GM18526 (cell line): Measurements from ENCODE around the gene ABTB2.

Experiments
- POLR2A ChIP-seq: IDR thresholded peaks from 3 replicates; pipeline ENCODE4 v1.6.1; 2011; ENCODE audit not compliant: insufficient read length; ENCODE audit errors: extremely low read depth

ABTB2 gene

GRCh38 chr11:34351687-34352469 lies 5.9 kb downstream of the ABTB2 start:
- no peak for TF ChIP-seq POLR2A

GRCh38 chr11:34351051-34351450 lies 6.8 kb downstream of the ABTB2 start:
- no peak for TF ChIP-seq POLR2A

GRCh38 chr11:34349882-34350281 lies 7.9 kb downstream of the ABTB2 start:
- no peak for TF ChIP-seq POLR2A

- TF ChIP-seq POLR2A = no peak
These were observed 8.9 kb downstream of the ABTB2 start for GRCh38 chr11:34348919-34349318.

DNA sequence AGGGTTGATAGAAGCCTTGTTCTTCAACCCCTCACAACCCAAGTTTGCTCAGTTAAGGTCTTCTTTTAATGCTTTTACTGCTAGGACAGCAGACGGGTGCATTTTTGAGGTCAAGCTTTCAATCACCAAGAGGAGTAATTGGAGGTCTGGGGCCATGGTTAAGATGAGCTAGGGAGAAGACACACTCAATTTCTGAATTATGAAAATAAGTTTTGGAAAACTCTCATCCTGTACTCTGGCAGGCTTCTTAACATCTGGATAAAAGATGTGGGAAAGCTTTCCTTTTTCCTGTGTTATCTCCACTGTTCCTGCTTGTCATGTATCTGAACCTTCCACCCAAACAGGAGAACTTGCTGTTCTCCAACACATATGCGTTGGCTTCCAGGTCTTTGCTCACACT lies 9.7 kb downstream of the ABTB2 start:
- TF ChIP-seq POLR2A = no peak

DNA sequence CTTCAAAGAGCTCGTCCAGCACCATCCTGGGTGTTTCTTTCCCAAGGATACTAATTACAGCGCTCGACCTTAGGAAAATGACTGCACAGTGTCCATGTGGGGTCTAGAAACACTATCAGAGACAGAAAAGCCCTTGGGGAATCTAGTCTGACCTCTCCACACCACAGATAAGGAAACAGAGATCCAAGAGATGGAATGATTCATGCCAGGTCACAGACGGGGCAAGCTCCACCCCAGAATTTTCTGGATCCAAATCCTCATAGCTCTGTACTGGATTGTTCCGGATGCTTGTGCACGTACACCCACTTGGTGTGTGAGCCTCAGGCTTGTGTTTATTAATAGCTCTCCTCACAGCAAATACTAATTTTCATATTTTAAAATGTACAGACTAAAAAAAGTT lies 11.3 kb downstream of the ABTB2 start:
- TF ChIP-seq POLR2A = no peak

GRCh38 chr11:34345991-34346480 lies 11.8 kb downstream of the ABTB2 start:
- TF ChIP-seq POLR2A = no peak

- no peak for TF ChIP-seq POLR2A
These were observed 12.3 kb downstream of the ABTB2 start for GRCh38 chr11:34345540-34345876.

GRCh38 chr11:34344768-34345539 lies 12.9 kb downstream of the ABTB2 start:
- TF ChIP-seq POLR2A = no peak

GRCh38 chr11:34344410-34344767 lies 13.4 kb downstream of the ABTB2 start:
- no peak for TF ChIP-seq POLR2A

DNA sequence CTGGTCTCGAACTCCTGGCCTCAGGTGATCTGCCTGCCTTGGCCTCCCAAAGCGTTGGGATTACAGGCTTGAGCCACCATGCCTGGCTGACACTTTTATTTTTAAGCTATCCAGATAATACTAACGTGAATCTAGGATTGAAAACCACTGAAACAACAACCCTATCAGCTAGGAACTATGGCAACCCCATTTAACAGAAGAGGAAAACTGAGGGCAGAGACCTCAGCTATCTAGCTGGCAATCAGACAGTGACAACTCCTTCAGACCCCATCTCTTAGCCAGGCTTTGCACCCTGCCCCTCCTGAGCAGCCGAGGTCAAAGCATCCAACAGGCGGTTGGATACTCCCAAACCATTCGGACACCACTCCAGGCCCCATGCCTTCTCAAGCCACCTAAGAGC lies 14.1 kb downstream of the ABTB2 start:
- no peak for TF ChIP-seq POLR2A

- TF ChIP-seq POLR2A = no peak
These were observed 14.7 kb downstream of the ABTB2 start for GRCh38 chr11:34343153-34343552.

DNA sequence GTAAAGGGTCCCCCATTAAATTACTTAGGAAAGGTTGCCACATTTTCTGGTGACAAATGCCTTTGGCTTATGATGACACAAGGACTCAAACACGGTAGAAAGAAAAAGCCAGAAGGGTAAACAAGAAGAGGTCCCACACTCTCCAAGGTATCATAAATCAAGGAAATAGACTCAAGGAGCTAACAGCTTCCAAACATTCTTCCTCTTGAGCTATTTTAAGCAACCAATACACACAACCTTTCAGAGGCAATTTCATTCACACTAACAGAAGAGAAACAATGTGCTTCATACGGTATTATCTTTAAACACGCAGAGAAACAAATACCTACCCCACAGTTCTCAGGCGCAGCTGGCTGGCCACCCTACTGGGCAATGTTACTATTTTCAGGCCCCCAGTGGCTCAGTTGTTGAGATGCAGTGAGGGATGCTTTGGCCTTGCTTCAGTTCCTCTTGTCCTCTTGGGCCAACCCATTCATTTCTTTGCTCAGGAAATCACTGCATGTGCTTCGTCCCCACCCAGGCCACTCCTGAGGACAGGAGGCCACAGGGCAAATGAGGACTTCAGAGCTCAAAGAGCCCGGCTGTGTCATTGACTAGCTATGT lies 15.8 kb downstream of the ABTB2 start:
- TF ChIP-seq POLR2A = no peak

GRCh38 chr11:34341096-34341495 lies 16.7 kb downstream of the ABTB2 start:
- TF ChIP-seq POLR2A = no peak

- no peak for TF ChIP-seq POLR2A
These were observed 17.2 kb downstream of the ABTB2 start for GRCh38 chr11:34340653-34341052.

DNA sequence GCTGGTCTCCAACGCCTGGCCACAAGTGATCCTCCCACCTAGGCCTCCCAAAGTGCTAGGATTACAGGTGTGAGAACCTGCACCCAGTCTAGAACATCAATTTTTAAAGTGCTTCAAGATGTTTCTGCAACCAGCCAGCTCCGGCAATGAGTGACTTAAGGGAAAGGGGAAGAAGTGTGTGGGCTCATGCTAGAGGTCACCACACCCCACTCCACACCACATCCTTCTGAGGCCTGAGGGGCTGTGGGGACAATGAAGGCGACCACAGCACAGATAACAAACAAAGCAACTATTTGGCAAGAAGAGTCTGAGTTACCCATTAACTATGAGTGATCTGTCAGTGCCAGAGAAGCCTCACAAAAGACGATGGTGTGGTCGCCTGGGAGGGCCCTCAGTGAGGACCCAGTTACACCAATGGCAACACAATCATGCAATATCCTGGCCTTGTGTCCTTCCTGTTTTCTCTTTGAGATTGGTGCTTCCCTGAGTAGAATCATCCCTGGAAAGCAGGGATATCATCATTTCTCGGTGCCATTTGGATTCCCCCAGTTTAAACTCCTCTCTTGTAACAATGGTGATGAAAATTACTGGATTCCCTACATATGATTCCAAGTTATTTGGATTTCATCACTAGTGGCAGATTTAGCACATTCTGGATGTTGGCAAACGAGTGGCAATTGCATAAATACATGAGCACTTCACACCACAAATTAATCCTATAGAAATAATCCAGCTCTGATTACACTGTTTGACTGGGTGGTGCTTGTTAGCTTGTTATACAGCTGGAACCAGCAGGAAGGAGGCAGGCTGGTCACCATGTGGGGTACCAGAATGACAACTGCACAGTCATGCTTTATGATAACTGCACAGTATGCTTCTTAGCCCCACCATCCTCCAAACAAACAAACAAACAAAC lies 18.4 kb downstream of the ABTB2 start:
- TF ChIP-seq POLR2A = no peak

DNA sequence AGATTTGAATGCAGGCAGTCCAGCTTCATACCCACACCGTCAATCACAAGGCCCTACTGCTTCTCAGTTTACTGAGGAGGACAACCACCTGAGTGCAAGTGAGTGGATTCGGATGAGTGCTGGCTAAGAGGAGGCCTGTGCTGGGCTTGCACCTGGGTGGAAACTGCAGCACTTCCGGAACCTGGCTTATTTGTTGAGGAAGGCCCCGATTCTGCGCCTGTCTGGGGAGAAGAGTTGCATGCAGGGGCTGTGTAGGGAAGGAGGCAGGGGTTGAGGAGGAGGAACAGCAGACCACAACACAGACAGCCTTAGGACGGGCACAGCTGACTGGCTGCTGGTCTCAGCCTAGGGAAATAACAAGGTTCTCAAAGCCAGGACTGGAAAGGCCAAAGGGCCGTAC lies 20.8 kb downstream of the ABTB2 start:
- no peak for TF ChIP-seq POLR2A
